AG04450 (cell line): ENCODE results near the gene ETFRF1. TPM values are rescaled to one million over a fixed set of nuclear protein-coding genes. Genes with fewer than 3 reads are reported as not detected.

Experiments used
- CTCF ChIA-PET: fragments of 300-600, 350-600 bp; formaldehyde crosslinking; extraction: SDS; loops from one replicate; lab custom pipeline; 2022; ENCODE audit warnings: antibody characterized with exemption, inconsistent platforms; lab: Charles Lee
- POLR2A ChIA-PET: fragments of 350-600 bp; formaldehyde crosslinking; extraction: SDS; loops from one replicate; lab custom pipeline; 2021; ENCODE audit warnings: antibody characterized with exemption, inconsistent platforms; lab: Yijun Ruan, JAX
- DNase-seq: peaks from one replicate; pipeline ENCODE4 v3.0.0-alpha.2; 2011; ENCODE audit warnings: low read depth, low spot score
- H3K27ac ChIP-seq: one replicate; pipeline ENCODE4 v1.5.1; 2012; ENCODE audit warnings: low read depth, low read length, control low read depth
- H3K27me3 ChIP-seq: one replicate; pipeline ENCODE4 v1.6.0; 2012; ENCODE audit warnings: low read length; ENCODE audit not compliant: control insufficient read depth, insufficient read depth
- H3K4me3 ChIP-seq: 2 replicates; pipeline ENCODE4 v1.5.1; 2011; ENCODE audit warnings: mild to moderate bottlenecking, low read depth, low read length, control low read depth
- H3K9me3 ChIP-seq: 2 replicates; pipeline ENCODE4 v1.5.1; 2012; ENCODE audit warnings: low read length; ENCODE audit not compliant: control insufficient read depth, insufficient read depth
- polyA plus RNA-seq: library from polyadenylated mRNA; depleted of rRNA; stranded (reverse); fragments of >200 nt; gene quantifications from 2 replicates; pipeline ENCODE4 v1.2.3, GENCODE V29; 2011
- TF ChIP-seq, protein P1 (sequence below): IDR thresholded peaks from 2 replicates; pipeline ENCODE4 v1.5.1; 2011; ENCODE audit warnings: low read depth, low read length, control low read depth, inconsistent platforms

The ETFRF1 gene
- polyA plus RNA-seq, 1 experiment, result 26.6 TPM

DNA sequence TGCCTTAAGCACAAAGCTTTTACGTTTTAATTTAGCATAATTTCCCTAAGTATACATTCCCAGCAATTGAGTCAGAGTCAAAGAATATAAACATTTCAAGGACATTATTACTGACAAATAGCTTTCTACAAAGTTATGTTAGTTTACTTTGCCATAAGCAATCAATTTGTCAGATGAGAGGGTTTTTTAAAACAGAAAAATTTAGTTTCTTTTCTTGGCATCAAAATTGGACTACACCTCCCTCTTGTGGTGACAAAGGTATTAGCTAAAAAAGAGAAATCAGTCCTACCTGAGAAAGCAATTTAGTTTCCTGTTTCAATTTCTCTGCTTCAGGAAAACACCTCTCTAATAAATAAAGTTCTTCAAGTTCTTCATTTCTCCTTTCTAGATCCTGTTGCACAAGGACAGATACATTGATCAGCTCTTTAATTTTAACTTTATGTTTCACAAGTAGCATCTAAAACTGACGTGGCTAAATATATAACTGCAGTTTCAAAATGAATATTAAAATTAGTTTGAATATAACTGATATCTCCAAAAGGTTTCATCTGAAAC is 39.9 kb upstream of the ETFRF1 start:
- no peak overlapping the region for H3K27ac ChIP-seq
- peak; percentile 39 for DNase-seq
- POLR2A ChIA-PET, result interaction anchor here (0.7 to 1.2 kb wide), 3 partner anchors 40 to 233 kb away, joined by 3 to 4 read pairs (median 3); partner anchors contain the start of genes DNAI7 and ETFRF1

DNA sequence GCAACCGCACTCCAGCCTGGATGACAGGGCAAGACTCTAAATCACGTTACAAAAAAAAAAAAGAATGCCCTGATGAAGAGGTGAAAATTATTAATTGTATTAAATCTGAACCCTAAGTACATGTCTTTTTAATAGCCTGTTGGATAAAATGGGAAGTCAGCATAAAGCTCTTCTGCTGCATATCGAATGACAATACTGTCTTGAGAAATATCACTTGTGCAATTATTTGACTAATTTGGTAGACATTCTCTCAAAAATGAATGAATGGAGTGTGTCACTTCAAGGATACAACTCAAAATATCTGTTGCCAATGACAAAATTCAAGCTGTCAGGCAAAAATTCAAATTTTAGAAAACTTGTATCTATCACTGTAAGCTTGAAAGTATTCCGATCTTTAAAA is 39.0 kb upstream of the ETFRF1 start:
- ChIA-PET POLR2A (no interaction called here), CTCF (interaction anchor here (1.0 to 6.0 kb wide), 6 partner anchors 19 to 197 kb away, joined by 3 to 76 read pairs (median 5); no protein-coding TSS in a partner anchor)
- H3K4me3 ChIP-seq, result no peak overlapping the region
- H3K27me3 ChIP-seq, result no peaks in the 10 kb centered on the region
- TF ChIP-seq, protein P1, sequence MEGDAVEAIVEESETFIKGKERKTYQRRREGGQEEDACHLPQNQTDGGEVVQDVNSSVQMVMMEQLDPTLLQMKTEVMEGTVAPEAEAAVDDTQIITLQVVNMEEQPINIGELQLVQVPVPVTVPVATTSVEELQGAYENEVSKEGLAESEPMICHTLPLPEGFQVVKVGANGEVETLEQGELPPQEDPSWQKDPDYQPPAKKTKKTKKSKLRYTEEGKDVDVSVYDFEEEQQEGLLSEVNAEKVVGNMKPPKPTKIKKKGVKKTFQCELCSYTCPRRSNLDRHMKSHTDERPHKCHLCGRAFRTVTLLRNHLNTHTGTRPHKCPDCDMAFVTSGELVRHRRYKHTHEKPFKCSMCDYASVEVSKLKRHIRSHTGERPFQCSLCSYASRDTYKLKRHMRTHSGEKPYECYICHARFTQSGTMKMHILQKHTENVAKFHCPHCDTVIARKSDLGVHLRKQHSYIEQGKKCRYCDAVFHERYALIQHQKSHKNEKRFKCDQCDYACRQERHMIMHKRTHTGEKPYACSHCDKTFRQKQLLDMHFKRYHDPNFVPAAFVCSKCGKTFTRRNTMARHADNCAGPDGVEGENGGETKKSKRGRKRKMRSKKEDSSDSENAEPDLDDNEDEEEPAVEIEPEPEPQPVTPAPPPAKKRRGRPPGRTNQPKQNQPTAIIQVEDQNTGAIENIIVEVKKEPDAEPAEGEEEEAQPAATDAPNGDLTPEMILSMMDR, result no peak
- no peaks in the 10 kb centered on the region for H3K9me3 ChIP-seq
- no peak for DNase-seq
- H3K27ac ChIP-seq, result no peak overlapping the region

More for the DNA sequence above, 39.9 kb upstream of the ETFRF1 start:
- H3K4me3 ChIP-seq, result no peak overlapping the region
- H3K27me3 ChIP-seq, result no peaks in the 10 kb centered on the region
- TF ChIP-seq, protein P1, result peak; percentile 70
- CTCF ChIA-PET, result interaction anchor here (0.8 to 6.0 kb wide), 21 partner anchors 11 to 405 kb away, joined by 3 to 76 read pairs (median 4); partner anchors contain the start of genes BCAT1, DNAI7 and ETFRF1
- no peaks in the 10 kb centered on the region for H3K9me3 ChIP-seq

DNA sequence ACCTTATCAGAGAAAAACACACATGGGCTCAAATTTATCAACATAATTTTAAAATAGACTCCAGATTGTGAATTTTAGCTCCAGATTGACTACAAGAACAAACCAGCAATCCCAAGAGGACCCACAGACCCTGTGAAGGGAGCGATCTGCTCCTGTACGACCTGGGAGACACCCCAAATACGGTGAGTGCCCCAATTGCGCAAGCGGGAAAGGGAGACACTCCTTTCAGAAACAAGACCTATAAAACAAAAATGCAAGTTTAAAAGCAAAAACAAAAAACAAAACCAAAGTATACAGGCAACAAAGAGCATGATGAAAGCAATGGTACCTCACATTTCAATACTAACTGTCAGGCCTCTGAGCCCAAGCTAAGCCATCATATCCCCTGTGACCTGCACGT is 32.2 kb upstream of the ETFRF1 start:
- DNase-seq, result no peak
- CTCF ChIA-PET, result no interaction called here
- TF ChIP-seq, protein P1, result no peak
- POLR2A ChIA-PET, result no interaction called here
- H3K27me3 ChIP-seq, result no peaks in the 10 kb centered on the region
- H3K9me3 ChIP-seq, result no peaks in the 10 kb centered on the region
- H3K27ac ChIP-seq, result no peak overlapping the region
- H3K4me3 ChIP-seq, result no peak overlapping the region

DNA sequence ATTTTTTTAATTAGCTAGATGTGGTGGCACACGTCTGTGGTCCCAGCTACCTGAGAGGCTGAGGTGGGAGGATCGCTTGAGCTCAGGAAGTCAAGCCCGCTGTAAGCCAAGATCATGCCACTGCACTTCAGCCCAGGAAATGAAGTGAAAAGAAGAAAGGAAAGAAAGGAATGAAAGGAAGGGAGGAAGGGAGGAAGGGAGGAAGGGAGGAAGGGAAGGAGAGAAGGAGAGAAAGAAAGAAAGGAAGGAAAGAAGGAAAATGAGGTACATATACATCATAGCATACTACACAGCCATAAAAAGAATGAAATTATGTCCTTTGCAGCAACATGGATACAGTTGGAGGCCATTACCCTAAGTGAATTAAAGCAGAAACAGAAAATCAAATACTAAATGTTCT is 12.3 kb upstream of the ETFRF1 start:
- TF ChIP-seq, protein P1, result no peak
- Histone ChIP-seq H3K4me3 (no peak overlapping the region), H3K9me3 (no peaks in the 10 kb centered on the region), H3K27ac (no peak overlapping the region), H3K27me3 (no peaks in the 10 kb centered on the region)
- ChIA-PET CTCF (no interaction called here), POLR2A (no interaction called here)
- no peak for DNase-seq

DNA sequence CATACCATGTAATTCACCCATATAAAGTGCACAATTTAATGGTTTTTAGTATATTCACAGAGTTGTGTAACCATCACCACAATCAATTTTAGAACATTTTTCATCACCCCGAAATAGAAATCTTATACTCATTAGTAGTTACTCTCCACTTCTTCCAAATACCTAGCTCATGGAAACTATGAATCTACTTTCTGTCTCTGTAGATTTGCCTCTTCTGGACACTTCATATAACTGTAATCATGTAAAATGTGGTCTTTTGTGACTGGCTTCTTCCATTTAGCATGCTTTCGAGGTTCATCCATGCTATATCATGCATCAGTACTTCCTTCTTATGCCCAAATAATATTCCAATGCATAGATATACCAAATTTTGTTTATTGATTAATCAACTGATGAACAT is 10.9 kb upstream of the ETFRF1 start:
- Histone ChIP-seq H3K4me3 (no peak overlapping the region), H3K27ac (no peak overlapping the region), H3K9me3 (no peaks in the 10 kb centered on the region), H3K27me3 (no peaks in the 10 kb centered on the region)
- DNase-seq, result no peak
- POLR2A ChIA-PET, result interaction anchor here (0.7 kb wide), 1 partner anchor 277 kb away, joined by 3 read pairs; no protein-coding TSS in a partner anchor
- CTCF ChIA-PET, result no interaction called here
- TF ChIP-seq, protein P1, result no peak
